ENCODE measurements around the gene ZSWIM2.
"Not testable (repeated sequence)": the region's sequence is repeated elsewhere in the genome, so short reads cannot be mapped to it uniquely, and the experiment has no call there.

ZSWIM2 gene

DNA sequence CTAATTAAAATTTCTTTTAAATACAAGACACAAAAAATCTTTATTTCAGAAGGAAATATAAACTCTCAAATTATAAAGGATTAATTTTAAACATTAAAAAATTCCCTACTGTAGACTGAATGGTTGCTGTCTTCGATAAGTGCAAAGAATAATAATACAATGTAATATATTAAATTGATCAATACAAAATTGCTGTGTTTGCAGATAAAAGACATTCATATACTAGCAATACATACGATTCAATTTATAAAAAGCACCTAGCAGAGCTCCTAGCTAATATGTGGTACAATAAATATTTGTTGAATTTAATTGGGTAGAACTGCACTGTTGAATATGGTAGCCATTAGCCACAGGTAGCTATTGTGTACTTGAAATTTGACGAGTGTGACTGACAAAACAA, 6.6 kb downstream of the ZSWIM2 start:
- no peak for DNase-seq (ENCODE audit: low read depth in 2 of 2)

DNA sequence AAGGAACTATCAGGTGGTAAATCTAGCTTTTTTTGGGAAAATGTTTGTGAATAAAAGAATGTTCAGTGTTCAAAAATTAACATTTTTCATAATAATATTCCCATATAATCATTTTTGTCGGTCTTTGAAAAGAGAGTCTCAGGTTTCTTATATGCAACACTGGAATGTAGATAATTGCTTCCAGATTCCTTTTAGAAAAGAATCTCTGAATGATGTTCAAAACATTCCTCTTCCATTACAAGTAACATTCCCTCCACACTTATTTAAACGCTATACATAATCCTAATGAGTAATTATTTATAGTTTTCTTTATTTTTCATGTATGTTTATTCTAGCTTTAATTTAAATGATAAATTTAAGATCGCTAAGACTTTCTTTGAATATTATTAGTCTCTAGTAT, 7.0 kb downstream of the ZSWIM2 start:
- no peak for DNase-seq (ENCODE audit: low read depth in 2 of 2)

DNA sequence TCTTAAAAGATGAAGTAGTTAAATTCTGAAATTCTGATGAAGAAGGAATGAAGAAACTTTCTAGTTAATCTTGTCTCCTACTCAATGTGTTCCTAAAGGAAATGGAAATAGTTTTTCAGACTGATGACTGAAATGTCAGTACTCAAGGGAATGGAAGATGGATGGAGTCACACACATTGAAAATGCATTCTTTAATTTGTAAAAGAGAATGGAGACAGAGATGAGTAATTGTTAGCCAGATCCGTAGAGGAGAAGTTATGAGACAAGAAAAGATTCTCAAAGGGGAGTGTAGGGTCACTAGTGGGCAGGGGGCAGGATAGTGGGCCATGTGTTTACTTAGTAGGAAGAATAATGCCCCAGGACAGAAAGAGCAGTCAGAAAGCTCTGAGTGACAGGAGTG, 13.3 kb downstream of the ZSWIM2 start:
- DNase-seq (ENCODE audit: low read depth in 2 of 2), result no peak

DNA sequence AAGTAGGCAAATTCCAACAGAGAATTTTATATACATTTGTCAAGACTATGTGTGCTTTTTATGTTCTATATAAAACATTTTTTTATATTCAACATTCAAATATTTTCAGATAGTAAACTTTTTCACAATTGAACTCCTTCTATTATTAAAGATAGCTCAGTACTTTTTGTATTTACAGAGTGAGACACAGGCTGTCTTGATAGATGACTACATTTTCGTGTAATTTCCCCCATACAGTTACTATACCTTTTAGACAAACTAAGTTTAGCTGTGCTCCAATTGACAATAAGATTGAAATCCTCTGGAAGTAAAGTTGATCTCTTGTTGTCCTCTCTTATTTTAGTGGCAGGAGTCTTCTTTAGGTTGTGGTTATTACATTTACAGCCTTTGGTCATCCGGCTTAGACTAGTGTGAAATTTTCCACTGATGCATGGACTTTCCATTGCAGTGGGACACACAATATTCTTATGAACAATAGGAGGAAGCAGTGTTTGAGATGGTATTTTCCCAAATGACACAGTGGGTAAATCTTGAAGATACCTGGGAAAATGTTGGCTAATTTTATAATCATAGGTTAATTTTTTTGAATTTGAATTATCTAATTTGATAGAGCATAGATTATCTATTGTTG, 21.0 kb downstream of the ZSWIM2 start:
- DNase-seq (ENCODE audit: low read depth in 2 of 2), result no peak

DNA sequence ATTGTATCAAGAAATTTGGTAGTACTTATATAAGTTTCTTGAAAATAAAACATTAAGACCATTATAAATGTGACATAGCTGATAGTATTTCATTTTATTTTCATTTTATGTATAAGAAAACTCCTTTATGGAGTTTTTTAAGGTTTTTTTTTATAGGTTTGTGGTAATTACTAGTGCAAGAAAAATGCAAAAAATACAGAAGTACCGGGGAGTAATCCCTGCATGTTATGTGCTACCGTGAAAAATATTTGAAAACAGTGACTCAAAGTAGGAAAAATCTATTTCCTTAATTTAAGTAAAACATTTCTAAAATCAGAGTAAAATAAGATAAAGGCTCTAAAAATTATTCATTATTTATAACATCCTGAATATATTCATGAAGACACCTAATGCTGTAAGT, 21.6 kb downstream of the ZSWIM2 start:
- DNase-seq (ENCODE audit: low read depth in 2 of 2), result no peak

DNA sequence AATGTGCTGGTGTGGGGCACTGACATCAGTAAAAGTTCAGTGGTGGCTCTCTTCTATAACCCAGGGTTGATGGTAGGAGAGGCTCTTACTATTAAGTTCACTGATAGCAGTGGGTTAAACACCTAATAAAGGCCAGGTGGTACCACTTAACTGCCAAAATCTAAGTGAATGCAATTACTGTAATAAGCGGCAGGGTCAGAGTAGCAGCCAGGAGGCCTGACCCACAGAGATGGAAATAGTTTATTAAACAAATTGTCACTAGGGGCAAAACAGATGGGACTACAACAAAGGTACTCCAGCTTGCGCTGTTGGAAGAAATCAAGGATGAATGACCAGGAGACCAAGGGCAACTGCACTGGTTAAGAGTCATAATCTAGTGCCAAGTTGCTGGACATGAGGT, 26.6 kb downstream of the ZSWIM2 start:
- DNase-seq (ENCODE audit: low read depth in 2 of 2), result no peak

DNA sequence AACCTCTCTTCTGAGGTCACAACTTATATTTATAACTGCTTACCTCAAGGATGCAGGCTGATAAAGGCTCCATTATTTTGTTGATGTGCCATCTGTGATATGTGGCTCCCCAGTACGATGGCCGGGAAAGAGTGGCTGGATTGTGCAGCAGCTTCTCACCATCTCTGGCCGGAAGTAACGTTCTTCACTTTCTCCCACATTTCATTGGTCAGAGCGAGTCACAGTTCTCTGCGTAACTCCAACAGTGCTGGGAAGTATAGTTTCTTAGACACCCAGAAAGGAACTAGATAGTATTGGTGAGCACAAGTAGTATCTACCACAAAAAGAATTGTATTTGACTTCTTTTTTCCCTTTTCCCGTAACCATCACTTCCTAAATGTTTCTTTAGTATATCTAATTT, 28.7 kb downstream of the ZSWIM2 start:
- DNase-seq (ENCODE audit: low read depth in 2 of 2), result no peak

DNA sequence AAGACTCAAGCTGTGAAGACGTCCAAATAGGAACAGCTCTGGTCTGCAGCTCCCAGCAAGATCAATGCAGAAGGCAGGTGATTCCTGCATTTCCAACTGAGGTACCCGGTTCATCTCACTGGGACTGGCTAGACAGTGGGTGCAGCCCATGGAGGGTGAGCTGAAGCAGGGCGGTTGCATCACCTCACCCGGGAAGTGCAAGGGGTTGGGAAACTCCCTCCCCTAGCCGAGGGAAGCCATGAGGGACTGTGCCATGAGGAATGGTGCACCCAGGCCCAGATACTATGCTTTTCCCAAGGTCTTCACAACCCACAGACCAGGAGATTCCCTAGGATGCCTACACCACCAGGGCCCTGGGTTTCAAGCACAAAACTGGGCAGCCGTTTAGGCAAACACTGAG, 37.2 kb downstream of the ZSWIM2 start:
- DNase-seq (ENCODE audit: low read depth in 2 of 2), result not testable (repeated sequence)

DNA sequence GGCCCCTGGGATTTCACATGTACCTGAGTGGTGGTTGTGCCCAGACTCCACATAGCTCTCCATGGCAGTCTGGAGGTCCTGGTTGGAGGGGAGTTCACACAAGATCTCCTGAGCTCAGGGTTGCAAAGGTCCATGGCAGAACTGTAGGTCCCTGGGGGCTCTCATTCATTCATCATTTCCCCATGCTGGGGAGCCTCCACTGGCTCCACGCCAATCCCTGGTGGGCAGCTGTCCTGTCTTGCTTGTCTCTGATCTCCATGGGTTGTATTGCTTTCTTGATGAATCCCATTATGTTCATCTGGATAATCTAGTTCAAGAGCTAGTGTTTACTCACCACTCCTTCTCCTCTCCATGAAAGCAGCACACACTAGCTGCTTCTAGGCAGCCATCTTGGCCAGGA, 42.4 kb downstream of the ZSWIM2 start:
- no peak for DNase-seq (ENCODE audit: low read depth in 2 of 2)

DNA sequence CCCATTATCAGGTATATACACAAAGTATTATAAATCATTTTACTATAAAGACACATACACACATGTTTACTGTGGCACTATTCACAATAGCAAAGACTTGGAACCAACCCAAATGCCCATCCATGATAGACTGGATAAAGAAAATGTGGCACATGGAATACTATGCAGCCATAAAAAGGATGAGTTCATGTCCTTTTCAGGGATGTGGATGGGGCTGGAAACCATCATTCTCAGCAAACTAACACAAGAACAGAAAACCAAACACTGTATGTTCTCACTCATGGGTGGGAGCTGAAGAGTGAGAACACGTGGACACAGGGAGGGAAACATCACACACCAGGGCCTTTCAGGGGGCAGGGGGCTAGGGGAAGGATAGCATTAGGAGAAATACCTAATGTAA, 50.4 kb downstream of the ZSWIM2 start:
- DNase-seq (ENCODE audit: low read depth in 2 of 2), result not testable (repeated sequence)

DNA sequence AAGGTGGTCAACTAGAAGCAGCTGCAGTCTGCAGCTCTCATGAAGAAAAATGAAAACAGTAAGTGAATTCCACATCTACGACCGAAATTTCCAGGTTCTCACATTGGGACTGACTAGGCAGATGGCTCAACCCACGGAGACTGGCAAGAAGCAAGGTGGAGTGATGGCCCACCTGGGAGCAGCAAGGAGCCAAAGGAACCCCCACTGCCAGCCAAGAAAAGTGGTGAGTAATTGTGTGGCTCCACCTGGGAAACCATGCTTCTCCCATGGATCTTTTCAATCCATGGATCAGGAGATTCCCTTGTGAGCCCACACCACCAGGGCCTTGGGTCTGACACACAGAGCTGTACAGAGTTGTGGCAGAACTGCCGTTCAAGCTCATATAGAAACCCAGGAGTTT, 64.0 kb downstream of the ZSWIM2 start:
- DNase-seq (ENCODE audit: low read depth in 2 of 2), result no peak

DNA sequence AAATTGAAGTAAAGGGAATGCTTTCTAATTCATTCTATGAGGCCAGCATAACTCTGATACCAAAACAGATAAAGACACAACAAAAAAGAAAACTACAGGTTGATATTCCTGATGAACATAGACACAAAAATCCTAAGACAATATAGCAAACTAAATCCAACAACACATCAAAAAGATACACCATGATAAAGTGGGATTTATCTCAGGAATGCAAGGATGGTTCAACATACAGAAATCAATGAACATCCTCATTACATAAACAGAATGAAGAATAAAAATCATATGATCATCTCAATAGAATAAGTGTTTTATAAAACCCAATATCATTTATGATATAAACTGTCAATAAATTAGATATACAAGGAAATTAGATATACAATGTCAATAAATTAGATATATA, 65.7 kb downstream of the ZSWIM2 start:
- DNase-seq (ENCODE audit: low read depth in 2 of 2), result no peak

DNA sequence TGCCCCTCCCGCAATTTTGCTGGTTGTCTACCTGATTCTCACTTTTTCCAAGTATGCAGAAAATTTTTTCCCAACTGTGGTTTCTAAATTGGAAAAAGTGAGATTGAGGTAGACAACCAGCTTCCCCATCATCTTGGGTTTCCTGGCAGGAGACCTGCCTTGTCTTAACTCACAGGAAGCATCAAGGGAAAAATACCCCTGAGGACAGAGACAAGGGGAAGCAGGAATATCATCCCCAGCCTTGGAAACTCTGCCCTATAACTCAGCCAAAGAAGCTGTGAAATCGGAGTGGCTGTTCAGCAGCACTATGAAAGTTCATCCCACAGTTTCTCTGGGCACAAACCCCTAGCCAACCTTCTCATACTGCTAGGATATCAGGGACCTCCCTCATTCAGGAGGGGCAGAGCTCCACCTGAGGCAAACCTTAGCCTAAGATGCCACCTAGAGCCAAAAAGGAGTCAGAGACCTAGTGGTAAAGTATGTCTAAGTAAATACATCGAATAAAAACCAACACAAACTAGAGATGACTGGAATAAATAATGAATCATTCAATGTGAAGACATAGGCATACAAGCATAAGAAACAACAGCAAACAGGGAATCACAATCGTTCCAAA, 68.2 kb downstream of the ZSWIM2 start:
- DNase-seq (ENCODE audit: low read depth in 2 of 2), result no peak
